GM18909 (cell line): ENCODE measurements around the gene VSTM1.
"Not testable (repeated sequence)": the region's sequence is repeated elsewhere in the genome, so short reads cannot be mapped to it uniquely, and the experiment has no call there.

Experiments used
- ATAC-seq: cut with Tn5 transposase; IDR thresholded peaks from one replicate; pipeline ENCODE4 v1.9.1; 2021; ENCODE audit warnings: mild to moderate bottlenecking; ENCODE audit not compliant: unreplicated experiment, poor library complexity

The VSTM1 gene

GRCh38 chr19:54077334-54077733 lies 13.6 kb upstream of the VSTM1 start:
- no peak for ATAC-seq

- ATAC-seq, result no peak
These were observed 11.2 kb upstream of the VSTM1 start for GRCh38 chr19:54074851-54075250.

- ATAC-seq, result no peak
These were observed 10.1 kb upstream of the VSTM1 start for GRCh38 chr19:54073829-54074228.

- no peak for ATAC-seq
These were observed 5.8 kb upstream of the VSTM1 start for GRCh38 chr19:54069470-54069869.

DNA sequence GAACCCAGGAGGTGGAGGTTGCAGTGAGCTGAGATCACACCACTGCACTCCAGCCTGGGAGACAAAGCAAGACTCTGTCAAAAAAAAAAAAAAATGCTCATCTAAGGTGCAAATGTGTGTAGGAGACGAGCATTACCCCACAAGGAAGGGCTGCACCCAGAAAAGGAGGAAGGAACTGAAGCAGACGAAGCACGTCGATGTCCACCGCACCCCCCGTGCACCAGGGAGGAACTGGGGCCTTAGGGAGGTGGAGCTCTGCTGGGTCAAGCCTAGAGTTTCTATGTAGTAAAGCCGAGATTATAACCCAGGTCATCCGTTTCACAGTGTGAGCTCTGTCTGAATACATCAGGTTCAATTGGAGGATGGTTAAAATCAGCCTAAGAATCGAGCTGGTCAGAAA lies 1.1 kb downstream of the VSTM1 start:
- no peak for ATAC-seq

DNA sequence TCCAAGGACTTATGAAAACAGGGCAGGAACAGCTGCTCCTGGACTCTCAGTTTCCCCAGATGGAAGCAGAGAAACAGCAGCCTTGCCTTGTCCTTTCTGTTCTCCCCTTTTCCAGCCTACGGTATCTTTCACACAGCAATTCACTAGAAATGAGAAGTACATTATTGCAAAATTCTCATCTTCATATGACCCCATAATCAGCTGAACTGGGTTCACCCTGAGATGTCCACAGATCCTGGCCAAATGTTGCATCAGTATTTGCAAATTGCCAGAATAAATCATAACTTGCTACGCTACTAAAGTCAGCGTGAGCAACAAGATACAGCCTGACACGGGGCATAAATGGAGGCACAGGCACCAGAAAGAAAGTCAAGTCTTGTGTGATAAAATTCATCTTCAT lies 16.1 kb downstream of the VSTM1 start:
- ATAC-seq, result no peak

DNA sequence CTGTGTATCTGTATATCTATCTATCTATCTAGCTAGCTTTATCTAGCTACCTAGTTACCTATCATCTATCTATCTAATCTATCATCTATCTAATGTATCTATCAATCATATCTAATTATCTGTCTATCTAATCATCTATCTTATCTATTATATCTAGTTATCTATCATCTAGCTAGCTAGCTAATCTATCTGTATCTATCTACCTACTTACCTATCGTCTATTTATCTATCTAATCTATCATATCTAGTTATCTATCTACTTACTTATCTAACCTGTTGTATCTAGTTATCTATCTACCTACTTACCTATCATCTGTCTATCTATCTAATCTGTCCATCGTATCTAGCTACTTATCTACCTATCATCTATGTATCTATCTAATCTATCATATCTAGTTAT lies 17.9 kb downstream of the VSTM1 start:
- no peak for ATAC-seq

DNA sequence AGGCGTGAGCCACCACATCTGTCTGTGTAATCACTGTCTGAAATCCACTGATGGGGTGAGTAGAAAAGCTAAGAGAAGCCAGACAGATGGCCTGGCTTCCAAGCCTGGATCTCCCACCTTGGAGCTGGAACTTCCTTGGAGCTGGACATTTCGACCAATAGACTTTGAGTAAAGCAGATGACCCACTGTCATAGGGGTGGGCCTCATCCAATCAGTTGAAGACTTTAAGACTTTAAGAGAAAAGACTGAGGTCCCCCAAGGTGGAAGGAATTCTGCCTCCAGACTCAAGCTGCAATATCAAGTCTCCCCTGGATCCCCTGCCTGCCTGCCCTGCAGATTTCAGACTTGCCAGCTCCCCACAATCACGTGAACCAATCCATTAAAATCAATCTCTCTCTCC lies 20.7 kb downstream of the VSTM1 start:
- no peak for ATAC-seq

- ATAC-seq, result no peak
These were observed 21.6 kb downstream of the VSTM1 start for GRCh38 chr19:54041969-54042606.

DNA sequence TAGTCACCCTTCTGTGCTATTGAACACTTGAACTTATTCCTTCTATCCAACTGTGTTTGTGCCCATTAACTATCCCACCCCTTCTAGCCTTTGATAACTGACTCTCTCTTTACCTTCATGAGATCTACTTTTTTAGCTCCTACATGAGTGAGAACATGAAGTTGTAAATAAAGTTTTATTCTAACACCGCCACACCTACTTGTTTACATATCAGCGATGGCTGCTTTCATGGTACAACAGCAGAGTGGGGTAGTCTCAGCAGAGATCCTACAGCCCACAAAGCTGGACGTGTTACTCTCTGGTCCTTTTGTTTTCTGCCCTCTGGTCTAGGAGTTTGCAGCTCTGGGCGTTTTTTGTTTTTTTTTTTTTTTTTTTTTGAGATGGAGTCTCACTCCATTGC lies 23.7 kb downstream of the VSTM1 start:
- ATAC-seq, result no peak

DNA sequence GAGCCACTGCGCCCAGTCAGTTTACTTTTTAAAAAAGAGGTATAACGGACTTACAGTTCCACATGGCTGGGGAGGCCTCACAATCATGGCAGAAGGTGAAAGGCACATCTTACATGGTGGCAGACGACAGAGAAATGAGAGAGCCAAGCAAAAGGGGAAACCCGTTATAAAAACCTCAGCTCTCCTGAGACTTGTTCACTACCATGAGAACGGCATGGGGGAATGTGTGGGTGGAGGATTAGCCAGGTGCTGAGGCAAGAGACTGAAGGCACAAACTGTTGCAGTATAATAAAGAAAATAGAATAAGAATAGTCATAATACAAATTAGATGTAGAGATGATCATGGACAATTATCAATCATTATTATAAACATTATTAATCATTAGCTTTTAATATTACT lies 27.2 kb downstream of the VSTM1 start:
- ATAC-seq, result not testable (repeated sequence)

- ATAC-seq, result no peak
These were observed 28.2 kb downstream of the VSTM1 start for GRCh38 chr19:54035215-54036178.

DNA sequence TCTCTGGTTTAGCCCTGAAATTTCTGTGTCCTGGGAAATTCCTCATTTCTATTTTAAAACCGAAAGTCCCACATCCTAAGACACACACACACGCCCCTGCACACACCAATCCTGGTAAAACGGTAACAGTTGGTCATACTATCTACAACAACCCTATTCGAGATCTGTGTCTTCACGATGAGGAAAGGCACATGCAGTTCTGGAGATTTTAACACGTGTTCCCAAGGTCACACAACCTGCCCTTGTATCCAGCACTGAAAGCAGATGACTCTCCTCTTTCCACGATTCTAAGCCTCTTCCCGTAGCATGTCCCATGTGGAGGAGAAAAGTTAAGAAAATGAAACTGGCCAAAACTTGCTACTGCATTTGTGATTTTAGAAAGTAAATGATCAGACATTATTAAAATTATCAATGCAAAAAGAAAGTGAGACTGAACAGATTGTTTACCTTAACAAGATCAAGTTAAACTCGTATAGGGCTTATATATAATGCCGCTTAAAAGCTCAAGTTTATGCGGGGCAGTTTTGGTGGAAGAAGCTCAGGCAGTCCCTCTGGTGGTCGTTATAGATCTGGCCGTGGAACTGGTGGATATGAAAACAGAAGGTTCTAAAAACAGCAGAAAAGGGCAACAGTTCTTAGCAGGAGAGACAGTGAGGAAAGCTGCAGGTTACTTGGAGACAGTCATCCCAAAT lies 32.7 kb downstream of the VSTM1 start:
- no peak for ATAC-seq

GRCh38 chr19:54029930-54030490 lies 33.7 kb downstream of the VSTM1 start:
- no peak for ATAC-seq

DNA sequence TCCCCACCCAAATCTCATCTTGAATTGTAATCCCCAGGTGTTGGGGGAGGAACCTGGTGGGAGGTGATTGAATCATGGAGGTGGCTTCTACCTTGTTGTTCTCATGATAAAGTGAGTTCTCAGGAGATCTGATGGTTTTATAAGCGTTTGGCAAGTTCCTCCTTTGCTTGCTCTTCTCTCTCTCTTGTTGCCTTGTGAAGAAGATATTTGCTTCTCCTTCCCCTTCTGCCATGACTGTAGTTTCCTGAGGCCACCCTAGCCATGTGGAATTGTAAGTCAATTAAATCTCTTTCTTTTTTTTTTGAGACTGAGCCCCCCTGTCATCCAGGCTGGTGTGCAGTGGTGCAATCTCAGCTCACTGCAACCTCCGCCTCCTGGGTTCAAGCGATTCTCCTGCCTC lies 34.4 kb downstream of the VSTM1 start:
- no peak for ATAC-seq

DNA sequence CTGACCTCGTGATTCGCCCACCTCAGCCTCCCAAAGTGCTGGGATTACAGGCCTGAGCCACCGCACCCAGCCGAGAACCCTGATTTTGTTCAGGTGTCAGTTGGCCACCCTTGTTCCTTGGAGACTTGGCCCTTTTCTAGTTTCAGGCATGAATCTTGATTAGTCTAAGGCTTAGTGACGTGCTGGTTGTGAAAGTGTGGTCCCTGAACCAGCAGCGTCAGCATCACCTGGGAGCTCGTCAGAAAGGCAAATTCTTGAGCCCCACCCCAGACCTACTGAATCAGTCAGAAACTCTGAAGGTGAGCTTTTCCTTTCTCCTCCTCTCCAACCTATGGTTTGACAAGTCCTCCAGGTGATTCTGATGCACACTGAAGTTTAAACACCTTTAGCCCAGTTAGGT lies 37.0 kb downstream of the VSTM1 start:
- no peak for ATAC-seq

DNA sequence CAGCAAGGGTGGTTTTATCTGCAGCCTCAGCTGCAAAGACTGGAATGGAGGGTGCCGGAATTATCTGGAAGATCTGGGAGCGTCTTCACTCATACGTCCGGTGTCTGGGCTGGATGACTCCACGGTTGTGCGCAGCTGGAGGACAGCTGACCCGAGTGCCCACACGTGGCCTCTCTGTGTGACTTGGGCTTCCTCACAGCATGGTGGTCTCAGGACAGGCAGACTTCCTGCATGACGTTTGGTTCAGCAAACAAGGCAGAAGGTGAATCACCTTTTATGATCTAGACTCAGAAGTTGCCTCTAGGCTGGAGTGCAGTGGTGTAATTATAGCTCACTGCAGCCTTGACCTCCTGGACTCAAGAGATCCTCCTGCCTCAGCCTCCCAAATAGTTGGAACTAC lies 39.0 kb downstream of the VSTM1 start:
- ATAC-seq, result no peak

DNA sequence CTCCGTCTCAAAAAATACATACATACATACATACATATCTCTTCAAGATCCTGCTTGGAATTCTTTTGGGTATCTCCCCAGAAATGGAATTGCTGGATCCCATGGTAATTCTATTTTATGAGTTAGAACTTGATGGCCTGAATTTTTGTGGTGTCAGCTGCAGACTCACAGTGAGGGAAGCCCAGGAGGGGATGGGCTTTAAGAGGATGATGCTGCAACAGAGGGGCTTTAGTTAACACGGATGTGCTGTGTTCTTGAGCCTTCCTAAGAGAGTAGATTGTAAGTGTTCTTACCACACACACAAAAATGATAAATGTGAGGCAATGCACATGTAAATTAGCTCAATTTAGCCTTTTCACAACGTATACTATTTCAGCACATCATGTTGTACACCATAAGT lies 40.5 kb downstream of the VSTM1 start:
- ATAC-seq, result no peak

GRCh38 chr19:54021932-54022331 lies 41.8 kb downstream of the VSTM1 start:
- no peak for ATAC-seq

DNA sequence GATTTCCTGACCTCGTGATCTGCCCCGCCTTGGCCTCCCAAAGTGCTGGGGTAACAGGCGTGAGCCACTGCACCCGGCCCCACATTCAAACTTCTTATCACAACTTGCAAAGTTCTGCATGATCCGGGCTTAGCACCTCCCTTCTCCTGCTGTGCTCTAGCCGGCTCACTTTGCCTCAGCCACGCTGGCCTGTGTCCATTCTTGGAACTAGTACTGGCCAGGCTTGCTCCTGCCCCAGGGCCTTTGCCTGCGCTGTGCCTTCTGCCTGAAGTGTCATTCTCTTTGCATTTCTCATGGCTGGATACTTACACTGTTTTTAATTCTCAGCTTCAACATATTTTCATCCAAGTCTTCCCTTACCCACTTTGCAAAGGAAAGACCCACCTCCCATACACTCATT lies 42.3 kb downstream of the VSTM1 start:
- ATAC-seq, result no peak

DNA sequence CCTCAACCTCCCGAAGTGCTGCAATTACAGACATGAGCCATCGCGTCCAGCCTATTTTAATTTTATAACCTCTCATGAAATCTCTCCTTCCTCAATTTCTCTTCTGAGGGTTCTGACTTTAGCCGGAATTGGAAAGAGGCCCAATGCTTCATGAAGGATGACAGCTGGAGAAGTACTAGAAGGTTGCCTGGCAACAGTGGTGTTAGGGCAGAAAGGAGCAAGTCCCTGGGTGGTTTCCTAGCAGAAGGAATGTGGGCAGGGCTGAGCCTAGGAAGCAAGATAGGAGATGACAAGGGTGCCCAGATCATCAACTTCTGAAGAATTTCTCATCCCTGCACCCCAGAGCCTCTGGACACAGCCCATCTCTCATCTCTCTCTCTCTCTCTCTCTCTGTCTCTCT lies 46.4 kb downstream of the VSTM1 start:
- ATAC-seq, result no peak
